Heart right ventricle (tissue), 16 donors: Measurements from ENCODE around the gene TMEM258. TPM values are rescaled to one million over a fixed set of nuclear protein-coding genes. Genes with fewer than 3 reads are reported as not detected.

ENCODE experiments used
- ATAC-seq, 8 donors: fragments of 200-7000 bp; cut with Tn5 transposase; one replicate each; pipeline ENCODE4 v1.9.1; 2020; ENCODE audit warnings: mild to moderate bottlenecking in 8 of 8, moderate library complexity in 8 of 8, moderate number of reproducible peaks in 1 of 8
- DNase-seq, 2 donors: peaks; one replicate each; pipeline ENCODE4 v3.0.0-alpha.2; 2020
- H3K27ac ChIP-seq, 10 donors: fragments of 200-600 bp; sonication (generic) in 2 of 10; one replicate each; pipeline versions ENCODE4 v1.5.0 to v1.8.0; 2020 to 2022; ENCODE audit warnings: mild to moderate bottlenecking in 3 of 10
- H3K27me3 ChIP-seq, 7 donors: fragments of 200-600 bp; one replicate each; pipeline ENCODE4 v1.8.0; 2021 to 2022; ENCODE audit warnings: mild to moderate bottlenecking in 2 of 7
- H3K36me3 ChIP-seq, 9 donors: fragments of 200-600 bp; sonication (generic) in 1 of 9; one replicate each; pipeline versions ENCODE4 v1.5.0 to v1.8.0; 2020 to 2022; ENCODE audit warnings: mild to moderate bottlenecking in 2 of 9
- H3K4me1 ChIP-seq, 9 donors: fragments of 200-600 bp; sonication (generic) in 1 of 9; one replicate each; pipeline versions ENCODE4 v1.5.0 to v1.8.0; 2020 to 2022; ENCODE audit warnings: mild to moderate bottlenecking in 4 of 9
- H3K4me3 ChIP-seq, 10 donors: fragments of 200-600 bp; sonication (generic) in 2 of 10; one replicate each; pipeline versions ENCODE4 v1.5.0 to v1.8.0; 2020 to 2022; ENCODE audit warnings: mild to moderate bottlenecking in 7 of 10, moderate library complexity in 2 of 10
- H3K9me3 ChIP-seq, 11 donors: fragments of 200-600 bp in 10 of 11; sonication (generic) in 2 of 11; one replicate each; pipeline versions ENCODE4 v1.5.0 to v1.8.0; 2013 to 2022; ENCODE audit warnings: mild to moderate bottlenecking in 2 of 11, control low read depth in 1 of 11, moderate library complexity in 1 of 11
- WGBS, 2 donors: extraction: QIAGEN DNeasy Blood & Tissue Kit; methylation state at CpG; one replicate each; pipeline ENCODE4 v1.1.7; 2013; ENCODE audit warnings: inconsistent platforms in 1 of 2; 5-methylcytosine and 5-hydroxymethylcytosine counted together
- intact Hi-C, 10 donors: fragments of 100-400 bp; cut with DNase I; formaldehyde crosslinking; loops; one replicate each; pipeline versions ENCODE4 v1.11.1 to v1.14.2; 2022
- polyA plus RNA-seq, 2 donors: library from polyadenylated mRNA; stranded (reverse); fragments of 200-250 nt; gene quantifications; one replicate each; pipeline ENCODE4 v1.2.3, GENCODE V29; 2013
- total RNA-seq, 10 donors: library from RNA; stranded (reverse); fragmentation: NEBNext Ultra II Directional in 3 of 10; extraction: Animal tissue kit (Norgen Biotek cat#: 25700) in 3 of 10; gene quantifications; one replicate each; pipeline versions ENCODE4 v1.2.1 to v1.2.4, GENCODE V29; 2021 to 2023
- TF ChIP-seq, protein P1 (sequence below), 9 donors: fragments of 200-600 bp; sonication (generic) in 2 of 9; IDR thresholded peaks; one replicate each; pipeline versions ENCODE4 v1.5.0 to v1.8.0; 2021 to 2022; ENCODE audit warnings: antibody characterized with exemption in 9 of 9, mild to moderate bottlenecking in 5 of 9, moderate library complexity in 1 of 9
- donor health status: Arrhythmogenic right ventricular cardiomyopathy.
- donor health status: ischemic (EF 13 %, LVEDD 7.1; RV severe dilation, severe dysfunction).
- donor health status: healthy with polysubstance abuse.
- donor health status: DM: no; HTN: yes; CAD: no.
- donor health status: DM: no; HTN: no; CAD: no.
- donor health status: ischemic (EF 25% LVEDD 6.9; RV normal size, moderate dysfunction).
- donor health status: ischemic (EF 25% LVEDD 5.7; RV mildly dilated, moderate dysfunction).
- donor health status: healthy.
- donor health status: DM: yes; HTN: yes; CAD: no.
- donor health status: Ischemic cardiomyopathy.
- donor health status: ischemic (EF 35%, LVEDD 5.7; RV mildly dilated, moderate dysfunction).
- donor health status: nonischemic (EF 11% LVEDD 7.7; RV severe dilation, severe dysfunction).
- donor health status: DM: yes; HTN: yes; CAD: no.
- donor health status: PGD.
- donor health status: ischemic (EF 29% LVEDD 5.4; RV normal size, mild dysfunction).
- donor health status: nonischemic (EF 23%, LVEDD 6.1; RV moderate dilation, normal function).

The TMEM258 gene
- total and polyA plus RNA-seq, 12 donors, result 80.7 to 273 (median 109) TPM

GRCh38 chr11:61815790-61816735, 23.7 kb upstream of the TMEM258 start:
- Histone ChIP-seq H3K4me1 (peaks cover 4 to 29% (median 10%) of the 10 kb centered on the region in 9 donors), H3K36me3 (peaks cover 0 to 24% (median 11%) of the 10 kb centered on the region in 9 donors), H3K4me3 (peak overlapping the region; percentile 50 to 93 (median 76)), H3K9me3 (no peaks in the 10 kb centered on the region), H3K27ac (peak overlapping the region; percentile 93 to 100 (median 99)), H3K27me3 (peaks cover 0 to 9% (median 0%) of the 10 kb centered on the region in 7 donors)
- intact Hi-C loops, result loop anchor here in 7 of 10 donors (2.0 to 10.0 kb wide), 7 partner anchors 15 to 156 kb away; partner anchors contain the start of gene FADS3 (in 1 of the 7)
- WGBS, 2 donors, result 0% methylated on average over 69 of the region's 69 CpGs
- DNase-seq, result peak; percentile 73 to 81
- peak; percentile 42 to 77 (median 62) for ATAC-seq
- TF ChIP-seq, protein P1, sequence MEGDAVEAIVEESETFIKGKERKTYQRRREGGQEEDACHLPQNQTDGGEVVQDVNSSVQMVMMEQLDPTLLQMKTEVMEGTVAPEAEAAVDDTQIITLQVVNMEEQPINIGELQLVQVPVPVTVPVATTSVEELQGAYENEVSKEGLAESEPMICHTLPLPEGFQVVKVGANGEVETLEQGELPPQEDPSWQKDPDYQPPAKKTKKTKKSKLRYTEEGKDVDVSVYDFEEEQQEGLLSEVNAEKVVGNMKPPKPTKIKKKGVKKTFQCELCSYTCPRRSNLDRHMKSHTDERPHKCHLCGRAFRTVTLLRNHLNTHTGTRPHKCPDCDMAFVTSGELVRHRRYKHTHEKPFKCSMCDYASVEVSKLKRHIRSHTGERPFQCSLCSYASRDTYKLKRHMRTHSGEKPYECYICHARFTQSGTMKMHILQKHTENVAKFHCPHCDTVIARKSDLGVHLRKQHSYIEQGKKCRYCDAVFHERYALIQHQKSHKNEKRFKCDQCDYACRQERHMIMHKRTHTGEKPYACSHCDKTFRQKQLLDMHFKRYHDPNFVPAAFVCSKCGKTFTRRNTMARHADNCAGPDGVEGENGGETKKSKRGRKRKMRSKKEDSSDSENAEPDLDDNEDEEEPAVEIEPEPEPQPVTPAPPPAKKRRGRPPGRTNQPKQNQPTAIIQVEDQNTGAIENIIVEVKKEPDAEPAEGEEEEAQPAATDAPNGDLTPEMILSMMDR (IDR thresholded peaks at IDR 0.05), result no peak

DNA sequence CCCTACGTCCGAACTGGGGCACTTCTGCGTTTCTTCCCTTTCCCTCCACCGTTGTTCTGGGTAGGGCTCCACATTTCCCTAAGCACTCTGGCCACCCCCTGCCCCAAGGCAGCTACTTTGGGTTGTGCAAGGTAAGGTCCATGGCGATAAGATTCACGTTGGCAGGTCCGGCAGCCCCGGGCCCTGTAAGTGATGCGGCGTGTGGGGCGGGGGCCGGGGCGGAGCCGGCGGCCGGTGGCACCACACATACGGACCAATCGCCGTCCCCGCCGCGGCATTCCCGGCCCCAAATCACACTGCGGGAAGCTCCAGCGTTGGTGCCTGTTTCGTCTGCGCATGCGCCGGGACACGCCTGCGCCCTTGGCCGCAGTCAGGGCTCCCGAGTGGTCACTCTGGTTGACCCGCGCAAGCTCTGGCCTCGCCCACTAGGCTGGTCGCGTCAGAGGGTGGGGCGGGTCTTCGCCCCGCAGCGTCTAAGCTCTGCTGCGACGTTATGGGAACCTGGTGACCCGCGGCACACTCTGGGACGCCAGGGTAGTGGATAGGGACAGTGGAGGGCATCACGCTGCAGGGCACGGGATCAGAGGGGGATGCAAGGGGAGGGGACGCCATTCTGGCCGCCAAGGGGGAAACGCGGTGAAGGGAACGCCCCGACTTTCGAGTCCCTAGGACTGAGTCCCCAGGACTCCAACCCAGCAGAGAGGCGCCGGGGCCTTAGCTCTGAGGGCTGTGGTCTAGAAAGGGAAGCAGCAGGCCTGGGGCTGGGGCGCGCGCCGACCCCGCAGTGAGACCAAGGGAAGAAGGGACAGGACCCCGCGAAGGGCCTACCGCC, 22.8 kb upstream of the TMEM258 start:
- WGBS, 2 donors, result 1% methylated on average over 62 to 66 of the region's 66 CpGs
- intact Hi-C loops, result loop anchor here in 7 of 10 donors (5.0 to 10.0 kb wide), 6 partner anchors 37 to 157 kb away; partner anchors contain the start of gene FADS3 (in 1 of the 7)
- peaks cover 4 to 29% (median 10%) of the 10 kb centered on the region in 9 donors for H3K4me1 ChIP-seq
- peaks cover 0 to 33% (median 20%) of the 10 kb centered on the region in 9 donors for H3K36me3 ChIP-seq
- TF ChIP-seq, protein P1 (IDR thresholded peaks at IDR 0.05), result no peak
- peaks cover 0 to 9% (median 0%) of the 10 kb centered on the region in 7 donors for H3K27me3 ChIP-seq
- peak overlapping the region; percentile 50 to 93 (median 76) for H3K4me3 ChIP-seq
- DNase-seq (peak; percentile 98), ATAC-seq (peak; percentile 95 to 98 (median 96))
- no peaks in the 10 kb centered on the region for H3K9me3 ChIP-seq
- peak overlapping the region; percentile 93 to 100 (median 99) for H3K27ac ChIP-seq

GRCh38 chr11:61814247-61814957, 22.0 kb upstream of the TMEM258 start:
- DNase-seq (peak in 1 of 2 donors; percentile 58), ATAC-seq (peak in 6 of 8 donors; percentile 2 to 32 (median 6))
- Histone ChIP-seq H3K36me3 (peaks cover 0 to 41% (median 25%) of the 10 kb centered on the region in 9 donors), H3K27ac (peak overlapping the region; percentile 93 to 100 (median 99)), H3K4me1 (peaks cover 4 to 29% (median 10%) of the 10 kb centered on the region in 9 donors), H3K4me3 (peak overlapping the region in 9 of 10 donors; percentile 66 to 93 (median 77)), H3K27me3 (peaks cover 0 to 9% (median 0%) of the 10 kb centered on the region in 7 donors), H3K9me3 (no peaks in the 10 kb centered on the region)
- WGBS, 2 donors, result 76% methylated on average over 16 of the region's 16 CpGs
- TF ChIP-seq, protein P1 (IDR thresholded peaks at IDR 0.05), result no peak
- intact Hi-C loops, result loop anchor here in 1 of 10 donors (10.0 kb wide), 1 partner anchor 50 kb away; no protein-coding TSS in a partner anchor
